ENCODE results near the gene LRRC4.

DNA sequence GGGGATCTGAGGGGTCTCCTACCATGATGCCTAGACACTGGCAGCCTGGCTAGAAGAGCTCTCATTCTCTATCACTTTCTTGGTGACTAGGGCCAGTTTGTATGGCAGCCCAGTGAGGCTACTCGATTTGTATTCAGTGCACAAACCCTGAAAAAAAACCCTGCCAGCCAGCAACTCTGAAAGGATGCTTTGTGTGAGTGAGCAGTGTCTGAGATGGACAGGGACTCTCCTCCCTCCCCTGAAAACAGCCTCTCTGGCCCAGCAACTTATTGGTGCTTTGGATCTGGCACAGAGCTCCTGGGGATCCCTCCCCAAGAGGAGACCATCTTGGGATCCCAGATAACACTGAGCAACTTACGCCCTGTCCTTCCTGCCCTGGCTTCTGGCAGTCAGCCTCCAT is 10.8 kb upstream of the LRRC4 start:
- TF ChIP-seq POLR2A (IDR thresholded peaks at IDR 0.05; ENCODE audit: low read depth, low read length) (no peak), POLR2AphosphoS5 (IDR thresholded peaks at IDR 0.05; ENCODE audit: insufficient read depth, low read depth, low read length) (no peak), EZH2 (IDR thresholded peaks at IDR 0.05; ENCODE audit: borderline replicate concordance, low read depth, low read length, severe bottlenecking) (no peak), MYC (IDR thresholded peaks at IDR 0.05; ENCODE audit: low read depth, low read length) (no peak), JUN (IDR thresholded peaks at IDR 0.05; ENCODE audit: borderline replicate concordance, insufficient read depth, insufficient read length, low read depth) (no peak), FOS (IDR thresholded peaks at IDR 0.05; ENCODE audit: borderline replicate concordance, insufficient read depth, low read length) (no peak)
- TF ChIP-seq, protein P1, sequence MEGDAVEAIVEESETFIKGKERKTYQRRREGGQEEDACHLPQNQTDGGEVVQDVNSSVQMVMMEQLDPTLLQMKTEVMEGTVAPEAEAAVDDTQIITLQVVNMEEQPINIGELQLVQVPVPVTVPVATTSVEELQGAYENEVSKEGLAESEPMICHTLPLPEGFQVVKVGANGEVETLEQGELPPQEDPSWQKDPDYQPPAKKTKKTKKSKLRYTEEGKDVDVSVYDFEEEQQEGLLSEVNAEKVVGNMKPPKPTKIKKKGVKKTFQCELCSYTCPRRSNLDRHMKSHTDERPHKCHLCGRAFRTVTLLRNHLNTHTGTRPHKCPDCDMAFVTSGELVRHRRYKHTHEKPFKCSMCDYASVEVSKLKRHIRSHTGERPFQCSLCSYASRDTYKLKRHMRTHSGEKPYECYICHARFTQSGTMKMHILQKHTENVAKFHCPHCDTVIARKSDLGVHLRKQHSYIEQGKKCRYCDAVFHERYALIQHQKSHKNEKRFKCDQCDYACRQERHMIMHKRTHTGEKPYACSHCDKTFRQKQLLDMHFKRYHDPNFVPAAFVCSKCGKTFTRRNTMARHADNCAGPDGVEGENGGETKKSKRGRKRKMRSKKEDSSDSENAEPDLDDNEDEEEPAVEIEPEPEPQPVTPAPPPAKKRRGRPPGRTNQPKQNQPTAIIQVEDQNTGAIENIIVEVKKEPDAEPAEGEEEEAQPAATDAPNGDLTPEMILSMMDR (IDR thresholded peaks at IDR 0.05; ENCODE audit: extremely low read depth in 1 of 2, insufficient read depth in 1 of 2, low read depth in 1 of 2, low read length in 2 of 2), result no peak
